Panc1 (cell line): ENCODE results near the gene OSGIN1. TPM values are rescaled to one million over a fixed set of nuclear protein-coding genes. Genes with fewer than 3 reads are reported as not detected.

ENCODE experiments used
- ATAC-seq: fragments of 200-7000 bp; cut with Tn5 transposase; 2 replicates; pipeline ENCODE4 v1.9.1; 2020; ENCODE audit warnings: mild to moderate bottlenecking, moderate library complexity
- BruUV-seq: library from RNA; stranded (reverse); fragments of 400-500 nt; replicated peaks from 2 replicates; lab custom pipeline; 2021; lab: Mats Ljungman, UMichigan
- CTCF ChIA-PET: fragments of 300-600 bp; sonication (Branson Sonifier 250); formaldehyde crosslinking; loops from one replicate; lab custom pipeline; 2022; ENCODE audit warnings: antibody characterized with exemption; lab: Charles Lee
- POLR2A ChIA-PET: fragments of 300-600 bp; sonication (Branson Sonifier 250); formaldehyde crosslinking; loops from one replicate; lab custom pipeline; 2022; ENCODE audit warnings: antibody characterized with exemption; lab: Charles Lee
- DNase-seq: peaks from one replicate; pipeline ENCODE4 v3.0.0-alpha.2; 2010; ENCODE audit warnings: low read depth, low spot score
- H3K27ac ChIP-seq: 2 replicates; pipeline ENCODE4 v1.5.1; 2011; ENCODE audit warnings: mild to moderate bottlenecking, low read length, inconsistent platforms
- H3K27me3 ChIP-seq: fragments of 200-500 bp; sonication (Bioruptor generic); 2 replicates; pipeline ENCODE4 v1.6.0; 2014; ENCODE audit warnings: low read length, inconsistent platforms; ENCODE audit not compliant: control insufficient read depth, insufficient read depth
- H3K36me3 ChIP-seq: fragments of 200-500 bp; sonication (Bioruptor generic); 2 replicates; pipeline ENCODE4 v1.5.1; 2014; ENCODE audit warnings: inconsistent platforms, mild to moderate bottlenecking, low read length, moderate library complexity; ENCODE audit not compliant: control insufficient read depth, insufficient read depth
- H3K4me1 ChIP-seq: 2 replicates; pipeline ENCODE4 v1.5.1; 2011; ENCODE audit warnings: inconsistent platforms, mild to moderate bottlenecking, low read length, moderate library complexity; ENCODE audit not compliant: control insufficient read depth, insufficient read depth
- H3K4me3 ChIP-seq, 2 experiments: 2 replicates each; pipeline ENCODE4 v1.5.1; 2011 to 2012; ENCODE audit warnings: low read depth in 2 of 2, low read length in 2 of 2, mild to moderate bottlenecking in 2 of 2, inconsistent platforms in 1 of 2, moderate library complexity in 1 of 2
- H3K9me3 ChIP-seq: fragments of 200-500 bp; sonication (Bioruptor generic); 2 replicates; pipeline ENCODE4 v1.5.1; 2014; ENCODE audit warnings: low read depth, mild to moderate bottlenecking, inconsistent platforms, low read length, moderate library complexity; ENCODE audit not compliant: control insufficient read depth, insufficient read depth
- POLR2AphosphoS5 ChIP-seq: IDR thresholded peaks from 2 replicates; pipeline ENCODE4 v1.6.1; 2012; ENCODE audit warnings: mild to moderate bottlenecking, low read depth, low read length, moderate library complexity
- SIN3A ChIP-seq: IDR thresholded peaks from 2 replicates; pipeline ENCODE4 v1.6.1; 2012; ENCODE audit warnings: low read depth, mild to moderate bottlenecking, low read length, moderate library complexity, borderline replicate concordance; ENCODE audit not compliant: insufficient read depth
- TCF7L2 ChIP-seq: IDR thresholded peaks from 2 replicates; pipeline ENCODE4 v1.6.1; 2011; ENCODE audit warnings: mild to moderate bottlenecking, low read depth, low read length, inconsistent platforms
- in situ Hi-C: cut with HindIII; loops from 2 replicates; pipeline ENCODE4 v1.10.0; 2016; ENCODE audit warnings: low sequenced_read_pairs, low pct_unique_long_range_greater_than_20kb
- intact Hi-C: fragments of 100-400 bp; cut with micrococcal nuclease; formaldehyde crosslinking; loops from one replicate; pipeline ENCODE4 v1.10.0; 2022; ENCODE audit not compliant: unreplicated experiment
- total RNA-seq: library from RNA; stranded (reverse); gene quantifications from one replicate; pipeline ENCODE4 v1.2.1, GENCODE V29; 2021; ENCODE audit not compliant: unreplicated experiment
- TF ChIP-seq, protein P1 (sequence below): fragments of 450-650 bp; IDR thresholded peaks from 2 replicates; pipeline ENCODE4 v1.5.1; 2017; ENCODE audit warnings: mild to moderate bottlenecking
- TF ChIP-seq, protein P2 (sequence below), 2 experiments: IDR thresholded peaks; 2 replicates each; pipeline ENCODE4 v1.6.1; 2011 to 2012; ENCODE audit warnings: low read depth in 2 of 2, control low read depth in 1 of 2, low read length in 1 of 2, mild to moderate bottlenecking in 1 of 2, moderate library complexity in 1 of 2; ENCODE audit not compliant: insufficient read depth in 1 of 2

The OSGIN1 gene
- total RNA-seq, 1 experiment from 2014 or later = 4.9 TPM

DNA sequence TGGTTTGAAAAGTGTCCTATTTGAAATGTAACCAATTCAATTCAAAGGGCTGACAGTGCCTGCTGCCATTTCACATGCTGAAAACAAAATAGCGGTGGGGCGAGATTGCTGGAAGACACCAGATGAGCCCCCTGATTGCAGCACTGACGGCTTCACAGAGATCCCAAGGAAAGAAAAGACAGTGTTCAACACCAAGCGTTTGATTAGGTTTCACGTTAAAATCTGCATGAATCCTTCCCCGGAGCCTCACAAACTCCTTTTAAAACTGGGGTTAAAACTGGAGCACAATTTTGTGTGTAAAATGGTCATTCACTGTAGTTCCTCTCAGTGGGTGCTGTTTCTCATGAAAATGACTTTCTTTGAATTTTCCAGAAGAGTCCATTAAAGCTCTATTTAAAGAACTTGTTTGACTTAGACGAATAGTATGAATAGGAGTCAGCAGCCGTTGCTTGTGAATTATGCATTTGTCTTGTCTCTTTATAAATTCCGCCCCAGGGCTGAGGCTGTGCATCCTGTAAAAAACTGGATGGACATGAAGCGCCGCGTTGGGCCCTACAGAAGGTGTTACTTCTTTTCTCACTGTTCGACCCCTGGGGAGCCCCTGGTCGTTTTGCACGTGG lies 45.3 kb upstream of the OSGIN1 start:
- Histone ChIP-seq H3K9me3 (no peaks in the 10 kb centered on the region), H3K27me3 (no peaks in the 10 kb centered on the region), H3K27ac (no peak overlapping the region), H3K4me1 (no peaks in the 10 kb centered on the region), H3K36me3 (no peaks in the 10 kb centered on the region; the same call in 1 of the 2 replicates), H3K4me3 (no peak overlapping the region)
- DNase-seq (no peak), ATAC-seq (no peak)
- BruUV-seq = no TSS peak
- TF ChIP-seq POLR2AphosphoS5 (no peak), TCF7L2 (no peak), SIN3A (no peak)
- TF ChIP-seq, protein P1, sequence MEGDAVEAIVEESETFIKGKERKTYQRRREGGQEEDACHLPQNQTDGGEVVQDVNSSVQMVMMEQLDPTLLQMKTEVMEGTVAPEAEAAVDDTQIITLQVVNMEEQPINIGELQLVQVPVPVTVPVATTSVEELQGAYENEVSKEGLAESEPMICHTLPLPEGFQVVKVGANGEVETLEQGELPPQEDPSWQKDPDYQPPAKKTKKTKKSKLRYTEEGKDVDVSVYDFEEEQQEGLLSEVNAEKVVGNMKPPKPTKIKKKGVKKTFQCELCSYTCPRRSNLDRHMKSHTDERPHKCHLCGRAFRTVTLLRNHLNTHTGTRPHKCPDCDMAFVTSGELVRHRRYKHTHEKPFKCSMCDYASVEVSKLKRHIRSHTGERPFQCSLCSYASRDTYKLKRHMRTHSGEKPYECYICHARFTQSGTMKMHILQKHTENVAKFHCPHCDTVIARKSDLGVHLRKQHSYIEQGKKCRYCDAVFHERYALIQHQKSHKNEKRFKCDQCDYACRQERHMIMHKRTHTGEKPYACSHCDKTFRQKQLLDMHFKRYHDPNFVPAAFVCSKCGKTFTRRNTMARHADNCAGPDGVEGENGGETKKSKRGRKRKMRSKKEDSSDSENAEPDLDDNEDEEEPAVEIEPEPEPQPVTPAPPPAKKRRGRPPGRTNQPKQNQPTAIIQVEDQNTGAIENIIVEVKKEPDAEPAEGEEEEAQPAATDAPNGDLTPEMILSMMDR = no peak
- TF ChIP-seq, protein P2, sequence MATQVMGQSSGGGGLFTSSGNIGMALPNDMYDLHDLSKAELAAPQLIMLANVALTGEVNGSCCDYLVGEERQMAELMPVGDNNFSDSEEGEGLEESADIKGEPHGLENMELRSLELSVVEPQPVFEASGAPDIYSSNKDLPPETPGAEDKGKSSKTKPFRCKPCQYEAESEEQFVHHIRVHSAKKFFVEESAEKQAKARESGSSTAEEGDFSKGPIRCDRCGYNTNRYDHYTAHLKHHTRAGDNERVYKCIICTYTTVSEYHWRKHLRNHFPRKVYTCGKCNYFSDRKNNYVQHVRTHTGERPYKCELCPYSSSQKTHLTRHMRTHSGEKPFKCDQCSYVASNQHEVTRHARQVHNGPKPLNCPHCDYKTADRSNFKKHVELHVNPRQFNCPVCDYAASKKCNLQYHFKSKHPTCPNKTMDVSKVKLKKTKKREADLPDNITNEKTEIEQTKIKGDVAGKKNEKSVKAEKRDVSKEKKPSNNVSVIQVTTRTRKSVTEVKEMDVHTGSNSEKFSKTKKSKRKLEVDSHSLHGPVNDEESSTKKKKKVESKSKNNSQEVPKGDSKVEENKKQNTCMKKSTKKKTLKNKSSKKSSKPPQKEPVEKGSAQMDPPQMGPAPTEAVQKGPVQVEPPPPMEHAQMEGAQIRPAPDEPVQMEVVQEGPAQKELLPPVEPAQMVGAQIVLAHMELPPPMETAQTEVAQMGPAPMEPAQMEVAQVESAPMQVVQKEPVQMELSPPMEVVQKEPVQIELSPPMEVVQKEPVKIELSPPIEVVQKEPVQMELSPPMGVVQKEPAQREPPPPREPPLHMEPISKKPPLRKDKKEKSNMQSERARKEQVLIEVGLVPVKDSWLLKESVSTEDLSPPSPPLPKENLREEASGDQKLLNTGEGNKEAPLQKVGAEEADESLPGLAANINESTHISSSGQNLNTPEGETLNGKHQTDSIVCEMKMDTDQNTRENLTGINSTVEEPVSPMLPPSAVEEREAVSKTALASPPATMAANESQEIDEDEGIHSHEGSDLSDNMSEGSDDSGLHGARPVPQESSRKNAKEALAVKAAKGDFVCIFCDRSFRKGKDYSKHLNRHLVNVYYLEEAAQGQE (IDR thresholded peaks at IDR 0.05; ENCODE audit: insufficient read depth in 1 of 2, low read depth in 2 of 2, low read length in 1 of 2) = no peak
- ChIA-PET POLR2A (no interaction called here), CTCF (no interaction called here)
- in situ Hi-C loops = no loop called here
- intact Hi-C loops = no loop called here

DNA sequence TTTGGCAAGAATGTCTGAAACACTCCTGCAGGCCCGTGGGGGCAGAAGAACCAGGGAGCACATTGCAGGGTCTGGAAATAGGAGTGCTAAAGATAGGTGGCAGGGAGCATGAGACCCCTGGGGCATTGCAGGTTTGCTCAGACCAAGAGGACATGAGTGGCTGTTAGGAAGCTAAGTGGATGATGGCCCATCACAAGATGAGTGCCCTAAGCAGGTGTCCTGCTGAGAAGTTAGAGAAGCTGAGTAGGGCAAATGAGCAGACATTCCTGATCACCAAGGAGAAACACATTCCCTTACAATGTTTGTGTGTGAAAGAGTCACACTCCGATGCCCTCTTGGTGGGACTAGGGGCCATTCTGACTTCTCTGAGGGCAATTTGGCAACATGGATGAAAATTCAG lies 44.2 kb upstream of the OSGIN1 start:
- Histone ChIP-seq H3K4me3 (no peak overlapping the region), H3K4me1 (no peaks in the 10 kb centered on the region), H3K9me3 (no peaks in the 10 kb centered on the region), H3K27ac (no peak overlapping the region), H3K36me3 (no peaks in the 10 kb centered on the region; the same call in 1 of the 2 replicates), H3K27me3 (no peaks in the 10 kb centered on the region)
- in situ Hi-C loops (no loop called here), intact Hi-C loops (no loop called here)
- POLR2A ChIA-PET = no interaction called here
- no peak for DNase-seq
- CTCF ChIA-PET = no interaction called here
- TF ChIP-seq, protein P1 = no peak
- no TSS peak for BruUV-seq
- no peak for ATAC-seq
